GM21528 (cell line): ENCODE measurements around the gene FLVCR1.

Experiments
- ATAC-seq: cut with Tn5 transposase; IDR thresholded peaks from one replicate; pipeline ENCODE4 v1.9.1; 2021; ENCODE audit warnings: mild to moderate bottlenecking, moderate library complexity; ENCODE audit not compliant: unreplicated experiment, low FRiP score

FLVCR1 gene

DNA sequence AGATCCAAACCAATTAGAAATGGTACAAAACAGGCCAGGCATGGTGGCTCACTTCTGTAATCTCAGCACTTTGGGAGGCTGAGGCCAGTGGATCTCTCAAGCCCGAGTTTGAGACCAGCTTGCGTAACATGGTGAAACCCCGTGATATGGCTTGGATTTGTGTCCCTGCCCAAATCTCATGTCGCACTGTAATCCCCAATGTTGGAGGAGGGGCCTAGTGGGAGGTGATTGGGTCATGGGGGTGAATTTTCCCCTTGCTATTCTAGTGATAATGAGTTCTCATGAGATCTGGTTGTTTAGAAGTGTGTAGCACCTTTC lies 85.3 kb downstream of the FLVCR1 start:
- ATAC-seq: no peak

DNA sequence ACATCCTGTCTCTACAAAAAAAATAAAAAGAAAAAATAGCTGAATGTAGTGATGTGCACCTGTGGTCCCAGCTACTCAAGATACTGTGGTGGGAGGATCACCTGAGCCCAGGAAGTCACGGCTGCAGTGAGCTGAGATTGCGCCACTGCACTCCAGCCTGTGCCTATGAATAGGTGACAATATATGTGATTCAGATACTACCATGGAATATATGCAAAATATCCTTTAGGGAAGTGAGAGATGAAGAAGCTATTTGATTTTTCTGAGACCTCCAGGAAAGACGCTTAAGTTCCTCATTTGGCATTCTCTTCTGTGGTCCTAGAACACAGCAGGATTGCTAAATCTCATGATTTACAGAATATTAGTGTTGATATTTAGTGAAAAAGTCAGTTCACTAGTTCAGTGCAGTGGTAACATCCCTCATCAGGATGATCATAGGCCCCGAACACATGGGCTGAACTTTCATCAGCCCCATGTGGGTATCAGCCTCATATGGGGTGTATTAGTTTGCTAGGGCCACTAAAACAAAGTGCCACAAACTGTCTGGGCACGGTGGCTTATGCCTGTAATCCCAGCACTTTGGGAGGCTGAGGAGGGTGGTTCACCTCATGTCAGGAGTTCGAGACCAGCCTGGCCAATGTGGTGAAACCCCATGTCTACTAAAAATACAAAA lies 86.3 kb downstream of the FLVCR1 start:
- ATAC-seq: no peak

GRCh38 chr1:212945056-212945455 lies 87.0 kb downstream of the FLVCR1 start:
- ATAC-seq: no peak

DNA sequence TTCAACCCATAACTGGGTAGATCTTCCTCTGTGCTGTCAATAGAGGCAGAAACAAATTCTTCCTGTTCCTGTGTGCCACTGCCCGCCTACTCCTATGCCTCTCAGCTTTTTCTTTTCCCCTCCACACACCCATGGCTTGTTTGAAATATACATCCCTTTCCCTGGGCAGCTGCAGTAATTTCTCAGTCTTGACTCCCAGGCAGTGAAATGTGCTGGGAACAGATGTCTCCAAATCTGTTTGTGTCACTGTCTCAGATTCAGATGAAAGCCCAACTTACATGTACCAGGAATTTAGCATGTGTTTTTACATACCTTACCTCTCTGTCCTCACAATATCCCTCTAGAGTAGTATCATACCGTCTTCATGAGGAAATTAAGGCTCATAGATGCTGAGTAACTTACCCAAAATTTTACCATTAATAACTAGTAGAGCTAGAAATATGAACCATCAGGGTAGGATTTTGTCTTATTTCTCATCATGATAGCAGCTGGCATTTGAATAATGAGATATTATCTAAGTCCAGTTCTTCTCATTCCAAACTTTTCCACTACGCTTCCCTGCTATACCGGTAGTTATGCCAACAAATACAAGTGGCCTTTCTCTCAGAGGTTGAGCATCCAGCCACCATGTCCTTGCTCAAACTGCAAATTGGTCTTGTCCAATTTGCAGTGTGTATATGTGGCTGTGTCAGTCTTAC lies 87.5 kb downstream of the FLVCR1 start:
- no peak for ATAC-seq

DNA sequence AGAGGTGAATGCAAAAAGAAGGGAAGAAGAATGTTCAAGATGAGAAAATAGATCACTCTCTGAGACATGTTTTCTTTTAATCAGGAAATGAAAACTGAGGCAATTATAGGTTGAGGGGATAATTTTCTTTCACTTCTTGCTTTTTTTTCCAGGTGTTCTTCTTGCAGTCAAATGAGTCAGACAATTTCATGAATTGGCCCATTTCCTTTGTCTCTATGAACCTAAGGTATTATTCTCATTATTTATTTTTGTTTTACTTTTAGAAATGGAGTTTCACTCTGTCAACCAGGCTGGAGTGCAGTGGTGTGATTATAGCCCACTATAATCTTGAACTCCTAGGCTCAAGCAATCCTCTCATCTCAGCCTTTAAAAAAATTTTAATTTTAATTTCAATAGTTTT lies 88.8 kb downstream of the FLVCR1 start:
- ATAC-seq: no peak
